Ovary (tissue), 3 donors: ENCODE results near the gene IFIT3.

Experiments
- CTCF ChIP-seq, 3 donors: fragments of 450-650 bp in 2 of 3; fragments of 200-600 bp in 1 of 3; IDR thresholded peaks; one replicate each; pipeline versions ENCODE4 v1.5.1 to v1.8.0; 2016 to 2022; ENCODE audit warnings: antibody characterized with exemption in 3 of 3, mild to moderate bottlenecking in 1 of 3
- EP300 ChIP-seq: sonication (generic); formaldehyde crosslinking; IDR thresholded peaks from one replicate; pipeline ENCODE4 v1.6.1; 2017; ENCODE audit warnings: antibody characterized with exemption
- POLR2A ChIP-seq: fragments of 450-650 bp; IDR thresholded peaks from one replicate; pipeline ENCODE4 v1.6.1; 2017; ENCODE audit warnings: antibody characterized with exemption, mild to moderate bottlenecking, moderate library complexity
- donor health status: DM: no; HTN: no; CAD: no.

GRCh38 chr10:89309156-89310055 lies 18.4 kb upstream of the IFIT3 start:
- TF ChIP-seq CTCF (IDR thresholded peaks at IDR 0.05), result no peak
- no peak for TF ChIP-seq POLR2A
- TF ChIP-seq EP300, result no peak
